GM18909 (cell line): ENCODE data around the gene RASSF1.

ENCODE experiments used
- ATAC-seq: cut with Tn5 transposase; IDR thresholded peaks from one replicate; pipeline ENCODE4 v1.9.1; 2021; ENCODE audit warnings: mild to moderate bottlenecking; ENCODE audit not compliant: unreplicated experiment, poor library complexity

RASSF1 gene, protein sequence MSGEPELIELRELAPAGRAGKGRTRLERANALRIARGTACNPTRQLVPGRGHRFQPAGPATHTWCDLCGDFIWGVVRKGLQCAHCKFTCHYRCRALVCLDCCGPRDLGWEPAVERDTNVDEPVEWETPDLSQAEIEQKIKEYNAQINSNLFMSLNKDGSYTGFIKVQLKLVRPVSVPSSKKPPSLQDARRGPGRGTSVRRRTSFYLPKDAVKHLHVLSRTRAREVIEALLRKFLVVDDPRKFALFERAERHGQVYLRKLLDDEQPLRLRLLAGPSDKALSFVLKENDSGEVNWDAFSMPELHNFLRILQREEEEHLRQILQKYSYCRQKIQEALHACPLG

GRCh38 chr3:50340448-50341329 lies at the start of gene RASSF1:
Gene RASSF1, minus strand, starts transcription at chr3:50340836. Its CDS starts 31 bp downstream, at chr3:50340805.
- ATAC-seq: peak; percentile 20

- ATAC-seq: no peak
These were observed 48.8 kb upstream of the RASSF1 start for GRCh38 chr3:50389414-50389767.

GRCh38 chr3:50388720-50389413 lies 48.2 kb upstream of the RASSF1 start:
- ATAC-seq: no peak

DNA sequence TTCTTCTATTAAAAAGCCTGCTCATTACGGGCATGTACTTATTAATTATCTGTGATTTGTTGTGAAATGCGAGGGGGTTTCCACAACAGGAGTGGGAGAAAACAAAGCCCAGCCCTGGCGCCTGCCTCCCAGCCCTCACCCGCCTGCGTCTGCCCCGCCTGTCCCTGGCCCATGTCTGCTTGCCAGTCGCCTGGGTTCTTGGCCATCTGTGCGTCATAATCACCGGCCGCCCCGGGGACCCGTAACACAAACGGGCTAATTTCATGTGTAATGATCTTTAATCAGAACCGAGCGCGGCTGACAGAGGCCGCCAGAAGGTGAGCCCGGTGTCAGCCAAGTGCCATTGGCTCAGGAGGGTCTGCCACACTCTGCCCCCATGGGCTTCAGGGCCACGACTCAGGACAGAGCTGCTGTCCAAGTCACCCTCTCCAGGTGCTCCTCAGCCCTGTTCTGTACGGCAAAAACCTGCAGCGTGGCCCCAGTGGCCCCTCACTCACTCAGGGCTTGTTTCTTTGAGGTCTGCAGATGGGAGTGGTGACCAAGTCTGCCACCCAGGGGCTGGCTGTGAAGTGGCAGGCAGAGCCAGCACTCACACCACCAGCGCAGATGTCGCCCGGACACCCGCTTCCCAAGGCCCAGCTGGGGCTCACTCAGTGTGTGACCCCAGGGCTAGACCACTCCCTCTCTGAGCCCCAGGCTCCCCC lies 47.5 kb upstream of the RASSF1 start:
- no peak for ATAC-seq

- ATAC-seq: no peak
These were observed 45.1 kb upstream of the RASSF1 start for GRCh38 chr3:50385754-50386153.

GRCh38 chr3:50383750-50384149 lies 43.1 kb upstream of the RASSF1 start:
- no peak for ATAC-seq

DNA sequence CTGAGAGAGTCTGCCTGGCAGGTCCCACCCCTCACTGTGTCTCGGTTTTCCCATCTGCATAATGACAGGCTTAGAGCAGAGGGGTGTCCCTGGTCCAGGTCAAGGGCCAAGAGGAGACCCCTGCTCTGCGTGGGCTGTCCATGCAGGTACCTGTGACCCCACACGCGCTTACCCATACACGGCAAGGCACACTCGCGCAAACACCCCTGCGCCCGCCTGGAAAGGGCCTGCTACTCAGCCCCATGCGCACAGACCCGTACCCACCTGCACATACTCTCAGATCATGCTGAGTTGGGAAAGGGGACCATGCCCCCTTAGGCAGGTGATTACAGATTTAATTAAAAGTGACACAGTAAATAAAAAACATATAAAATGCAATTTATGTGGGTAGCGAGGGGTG lies 42.1 kb upstream of the RASSF1 start:
- ATAC-seq: no peak

GRCh38 chr3:50381383-50381782 lies 40.7 kb upstream of the RASSF1 start:
- no peak for ATAC-seq

DNA sequence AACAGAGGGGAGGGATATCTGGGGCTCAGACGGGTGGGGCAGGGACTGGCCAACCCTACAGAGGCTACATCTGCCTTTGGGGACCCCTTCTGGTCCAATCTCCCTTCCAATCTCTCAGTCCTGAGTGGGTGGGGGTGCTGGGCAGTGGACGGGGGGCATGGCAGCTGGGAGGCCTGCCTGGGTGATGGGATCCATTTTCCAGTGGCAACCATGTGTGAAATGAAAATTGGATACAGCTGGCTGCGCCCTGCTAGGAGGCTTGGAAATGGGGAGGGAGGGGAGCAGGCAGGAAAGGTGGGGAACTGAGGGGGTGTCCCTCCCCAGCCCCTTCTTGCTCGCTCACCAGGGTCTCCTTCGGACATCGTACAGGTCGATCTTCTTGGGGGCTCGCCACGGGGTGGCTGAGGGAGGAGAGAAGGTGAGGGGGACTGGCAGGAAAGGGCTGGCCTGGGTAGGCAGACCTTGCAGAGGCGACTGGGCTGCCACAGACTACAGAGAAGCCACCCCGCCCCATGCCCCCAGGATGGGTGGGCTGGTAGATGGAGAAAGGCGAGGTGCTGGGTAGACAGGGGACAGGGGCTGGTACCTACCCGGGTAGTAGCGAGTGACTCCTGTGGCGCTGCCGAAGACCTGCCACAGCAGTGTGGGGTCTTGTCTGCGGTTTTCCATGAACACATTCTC lies 39.9 kb upstream of the RASSF1 start:
- ATAC-seq: no peak

GRCh38 chr3:50378757-50379156 lies 38.1 kb upstream of the RASSF1 start:
- no peak for ATAC-seq

DNA sequence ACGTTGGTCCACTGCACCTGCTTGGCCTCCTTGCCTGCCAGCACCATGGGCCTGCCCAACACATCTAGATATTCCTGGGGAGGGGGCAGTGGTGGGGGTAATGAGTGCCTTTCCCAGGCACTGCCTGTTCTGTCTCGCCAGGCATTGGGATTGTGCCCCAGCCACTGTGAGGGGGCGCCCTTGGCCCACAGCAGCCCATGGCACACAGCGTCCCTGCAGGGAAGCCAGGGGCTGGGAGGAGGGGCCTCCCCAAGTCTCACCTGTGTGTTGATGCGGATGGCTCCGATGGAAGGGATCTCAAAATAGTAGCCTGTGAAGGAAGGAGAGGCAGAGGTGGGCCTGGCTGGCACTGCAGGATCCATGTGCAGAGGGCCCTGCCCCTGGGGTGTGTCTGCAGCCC lies 37.4 kb upstream of the RASSF1 start:
- no peak for ATAC-seq

DNA sequence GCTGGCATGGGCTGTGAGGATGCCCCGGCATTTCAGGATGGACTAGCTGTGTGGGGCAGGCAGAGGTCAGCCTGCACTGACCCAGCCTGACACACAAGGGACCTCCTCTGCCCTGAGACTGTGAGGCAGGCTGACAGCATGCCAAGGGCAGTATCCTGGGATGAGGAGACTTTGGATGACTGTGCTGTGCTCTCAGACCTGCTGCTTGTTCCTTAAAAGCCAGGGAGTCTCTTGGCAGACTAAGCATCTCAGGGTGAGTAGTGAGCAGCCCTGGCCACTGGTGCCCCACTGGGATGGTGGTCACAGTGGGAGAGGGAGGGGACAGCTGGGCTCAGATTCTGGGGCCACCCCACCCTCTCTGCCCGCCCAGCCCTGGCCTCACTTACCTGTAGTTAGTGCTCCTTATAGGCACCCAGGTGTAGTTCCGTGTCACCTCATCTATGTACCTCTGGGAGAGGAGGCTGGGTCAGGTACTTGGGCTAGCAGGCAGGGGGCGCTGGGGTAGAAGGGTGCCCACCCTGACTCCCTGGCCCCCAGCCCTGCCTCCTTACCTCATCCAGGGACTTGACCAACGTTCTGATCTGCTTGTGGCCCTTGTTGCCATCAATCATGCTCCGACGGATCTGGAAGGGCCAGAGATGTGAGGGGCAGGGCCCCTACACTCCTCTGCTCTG lies 34.8 kb upstream of the RASSF1 start:
- no peak for ATAC-seq

GRCh38 chr3:50374363-50375257 lies 34.0 kb upstream of the RASSF1 start:
- no peak for ATAC-seq

DNA sequence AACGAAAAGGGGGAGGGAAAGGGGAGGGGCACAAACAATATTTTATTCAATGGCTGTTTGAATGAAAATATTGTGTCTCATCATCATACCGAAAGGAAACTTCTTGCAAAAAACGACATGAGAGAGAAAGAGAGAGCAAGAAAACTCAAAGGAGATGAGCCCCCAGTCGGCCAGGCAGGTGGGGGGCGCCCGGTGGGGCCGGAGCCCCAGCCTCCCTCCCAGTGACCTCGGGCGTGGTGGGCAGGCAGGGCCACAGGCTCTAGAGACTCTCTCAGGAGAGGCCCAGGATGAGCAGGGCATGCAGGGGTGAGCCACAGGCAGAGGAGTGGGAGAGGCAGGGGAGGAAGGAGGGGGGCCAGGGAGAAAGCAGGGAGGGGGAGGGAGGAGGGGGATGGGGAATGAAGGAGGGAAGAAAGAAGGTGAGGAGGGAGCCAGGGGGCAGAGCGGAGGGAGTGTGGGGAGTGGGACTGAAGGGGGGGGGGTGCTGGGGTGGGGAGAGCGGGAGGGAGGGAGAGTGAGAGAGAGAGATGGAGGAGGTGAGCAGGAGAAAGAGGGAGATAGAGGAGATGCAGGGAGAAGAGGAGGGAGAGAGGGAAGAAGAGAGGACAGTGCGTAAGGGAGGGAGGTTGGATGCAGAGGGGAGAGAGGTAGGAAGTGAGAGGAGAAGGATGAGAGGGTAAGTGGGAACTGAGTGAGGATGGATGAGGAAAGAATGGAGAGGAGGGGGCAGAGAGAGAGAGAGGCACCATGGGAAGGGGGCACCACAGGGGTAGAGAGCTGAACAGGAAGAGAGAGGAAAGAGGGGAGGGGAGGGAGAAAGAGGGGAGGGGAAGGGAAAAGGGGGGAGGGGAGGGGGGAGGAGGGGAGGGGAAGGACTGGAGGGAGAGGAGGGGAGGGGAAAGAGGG lies 32.8 kb upstream of the RASSF1 start:
- no peak for ATAC-seq

DNA sequence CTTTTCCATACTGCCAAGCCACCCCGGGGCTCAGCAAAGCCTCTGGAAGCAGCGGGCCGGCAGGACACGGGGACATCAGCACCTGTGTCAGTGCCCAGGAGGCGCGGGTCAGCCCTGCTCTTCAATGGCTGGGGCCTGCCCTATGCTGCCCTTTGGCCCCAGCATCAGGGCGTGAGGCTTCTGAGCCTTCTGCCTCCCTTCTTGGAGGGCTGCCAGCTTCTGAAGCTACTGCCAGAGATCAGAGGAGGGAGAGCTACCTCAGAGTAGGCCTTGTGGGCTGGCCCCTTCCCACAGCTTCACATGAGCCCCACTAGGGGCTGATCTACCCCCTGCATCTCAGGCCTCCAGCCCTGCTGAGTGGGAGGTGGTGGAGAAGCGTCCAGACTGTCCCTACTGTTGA lies 31.7 kb upstream of the RASSF1 start:
- ATAC-seq: no peak

GRCh38 chr3:50371133-50371685 lies 30.6 kb upstream of the RASSF1 start:
- ATAC-seq: no peak

- no peak for ATAC-seq
These were observed 30.0 kb upstream of the RASSF1 start for GRCh38 chr3:50370594-50370993.
